BLaER1 treated with 17β-estradiol and CSF1 and Interleukin-3, amounts not matched to agents 10 nM and 100 nM (cell line): Measurements from ENCODE around the gene C1orf94.

ENCODE experiments used
- H3K27ac ChIP-seq, 11 experiments: shearing (Covaris generic); formaldehyde crosslinking; 2 replicates each; pipeline ENCODE4 v1.8.1; 2022
- H3K27me3 ChIP-seq, 11 experiments: shearing (Covaris generic); formaldehyde crosslinking; 2 replicates each; pipeline ENCODE4 v1.8.1; 2022
- H3K36me3 ChIP-seq, 11 experiments: shearing (Covaris generic); formaldehyde crosslinking; 2 replicates each; pipeline ENCODE4 v1.8.1; 2022
- H3K4me1 ChIP-seq, 10 experiments: shearing (Covaris generic); formaldehyde crosslinking; 2 replicates each; pipeline ENCODE4 v1.8.1; 2022
- H3K4me2 ChIP-seq, 11 experiments: shearing (Covaris generic); formaldehyde crosslinking; 2 replicates each; pipeline ENCODE4 v1.8.1; 2022
- H3K4me3 ChIP-seq, 10 experiments: shearing (Covaris generic); formaldehyde crosslinking; 2 replicates each; pipeline ENCODE4 v1.8.1; 2022
- H3K9ac ChIP-seq, 11 experiments: shearing (Covaris generic); formaldehyde crosslinking; 2 replicates each; pipeline ENCODE4 v1.8.1; 2022
- H3K9me3 ChIP-seq, 11 experiments: shearing (Covaris generic); formaldehyde crosslinking; replicated peaks in 1 of 11; 2 replicates each; pipeline ENCODE4 v1.8.1; 2022
- H4K20me1 ChIP-seq, 11 experiments: shearing (Covaris generic); formaldehyde crosslinking; 2 replicates each; pipeline ENCODE4 v1.8.1; 2022
- Cebpa-rat ChIP-seq, 11 experiments: shearing (Covaris generic); IDR thresholded peaks; 2 replicates each; pipeline ENCODE4 v1.8.1; 2022

The C1orf94 gene

GRCh38 chr1:34231441-34231840, 54.7 kb downstream of the C1orf94 start:
- Histone ChIP-seq H3K4me3 (no peak overlapping the region), H4K20me1 (no peaks in the 10 kb centered on the region), H3K27me3 (no peaks in the 10 kb centered on the region), H3K4me2 (no peak overlapping the region), H3K36me3 (no peaks in the 10 kb centered on the region), H3K9ac (no peak overlapping the region), H3K27ac (no peak overlapping the region), H3K9me3 (no peaks in the 10 kb centered on the region), H3K4me1 (no peaks in the 10 kb centered on the region)
- no peak for TF ChIP-seq Cebpa-rat (IDR thresholded peaks at IDR 0.05)

DNA sequence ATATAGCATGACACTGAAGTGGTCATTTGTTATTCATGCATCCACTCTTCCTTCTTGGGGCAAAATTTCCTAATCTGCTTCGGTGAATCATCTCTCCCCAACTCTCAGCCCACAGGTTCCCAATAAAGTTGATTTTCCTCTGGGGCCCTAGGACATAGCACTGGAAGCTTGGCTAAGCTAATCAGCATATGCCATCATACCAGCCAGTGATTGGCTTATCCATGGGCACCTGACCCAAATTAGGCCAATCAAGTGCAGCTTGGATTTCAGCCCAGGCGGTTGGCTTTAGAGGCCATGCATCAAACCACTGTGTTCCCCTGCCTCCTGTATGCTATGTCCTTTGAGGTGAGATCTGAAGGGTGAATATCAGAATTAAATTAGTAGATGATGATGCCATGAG, 58.9 kb downstream of the C1orf94 start:
- Histone ChIP-seq H3K4me3 (no peak overlapping the region), H3K36me3 (no peaks in the 10 kb centered on the region), H3K9me3 (peaks cover 8 to 18% (median 11%) of the 10 kb centered on the region in 11 experiments; a peak in 20 of 22 replicates), H3K27ac (no peak overlapping the region), H3K4me1 (no peaks in the 10 kb centered on the region), H3K9ac (no peak overlapping the region), H4K20me1 (no peaks in the 10 kb centered on the region), H3K4me2 (no peak overlapping the region), H3K27me3 (no peaks in the 10 kb centered on the region)
- no peak for TF ChIP-seq Cebpa-rat (IDR thresholded peaks at IDR 0.05)

- Histone ChIP-seq H3K9me3 (peaks cover 8 to 19% (median 11%) of the 10 kb centered on the region in 11 experiments; a peak in 20 of 22 replicates), H4K20me1 (no peaks in the 10 kb centered on the region), H3K27ac (no peak overlapping the region), H3K4me3 (no peak overlapping the region), H3K9ac (no peak overlapping the region), H3K4me2 (no peak overlapping the region), H3K4me1 (no peaks in the 10 kb centered on the region), H3K36me3 (no peaks in the 10 kb centered on the region), H3K27me3 (no peaks in the 10 kb centered on the region)
- no peak for TF ChIP-seq Cebpa-rat (IDR thresholded peaks at IDR 0.05)
These were observed 59.4 kb downstream of the C1orf94 start for GRCh38 chr1:34236089-34236488.

DNA sequence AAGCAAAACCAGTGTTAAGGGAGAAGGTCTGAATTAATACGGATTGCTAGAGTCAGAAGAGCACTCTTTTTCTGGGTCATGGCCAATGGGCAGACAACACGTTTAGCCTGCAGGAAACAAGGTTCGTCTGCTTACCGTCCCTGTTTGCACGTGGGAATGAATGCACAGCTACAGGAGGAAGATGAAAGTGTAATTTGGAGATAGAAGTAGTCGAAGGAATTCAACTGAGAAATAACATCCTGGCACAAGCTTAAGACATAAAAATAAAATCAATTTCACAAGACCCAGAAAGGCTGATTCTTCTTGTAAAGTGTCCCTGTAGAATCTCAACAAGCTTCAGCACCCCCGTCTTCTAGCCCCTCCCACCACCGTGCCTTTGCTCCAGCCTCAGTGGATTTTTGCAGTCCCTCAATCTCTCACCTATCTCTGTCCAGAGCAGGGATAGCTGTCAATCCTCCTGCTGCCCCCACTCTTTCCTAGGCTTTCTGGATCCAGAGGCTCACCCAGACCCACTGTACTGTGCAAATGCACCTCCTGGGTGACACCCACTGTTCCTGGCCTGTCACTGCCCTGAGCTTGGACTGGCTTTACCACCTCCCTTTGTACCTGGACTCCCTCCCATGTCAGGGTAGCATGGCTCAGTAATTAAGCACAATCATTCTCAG, 60.6 kb downstream of the C1orf94 start:
- Histone ChIP-seq H3K4me1 (no peaks in the 10 kb centered on the region), H3K9ac (no peak overlapping the region), H3K27ac (no peak overlapping the region), H3K4me2 (no peak overlapping the region), H3K9me3 (peaks cover 10 to 24% (median 16%) of the 10 kb centered on the region in 11 experiments; a peak in 20 of 22 replicates), H3K27me3 (no peaks in the 10 kb centered on the region), H3K4me3 (no peak overlapping the region), H4K20me1 (no peaks in the 10 kb centered on the region), H3K36me3 (no peaks in the 10 kb centered on the region)
- TF ChIP-seq Cebpa-rat (IDR thresholded peaks at IDR 0.05) = no peak

GRCh38 chr1:34245967-34246366, 69.3 kb downstream of the C1orf94 start:
- Histone ChIP-seq H4K20me1 (no peaks in the 10 kb centered on the region), H3K27me3 (no peaks in the 10 kb centered on the region), H3K9me3 (peaks cover 0 to 8% (median 5%) of the 10 kb centered on the region in 11 experiments; a peak in 7 of 22 replicates), H3K9ac (no peak overlapping the region), H3K27ac (no peak overlapping the region), H3K4me2 (no peak overlapping the region), H3K36me3 (no peaks in the 10 kb centered on the region), H3K4me3 (no peak overlapping the region), H3K4me1 (no peaks in the 10 kb centered on the region)
- TF ChIP-seq Cebpa-rat (IDR thresholded peaks at IDR 0.05) = no peak

GRCh38 chr1:34250342-34250741, 73.6 kb downstream of the C1orf94 start:
- no peak for TF ChIP-seq Cebpa-rat (IDR thresholded peaks at IDR 0.05)
- no peaks in the 10 kb centered on the region for H3K27me3 ChIP-seq
- no peak overlapping the region for H3K27ac ChIP-seq
- H3K9ac ChIP-seq = no peak overlapping the region
- H3K4me3 ChIP-seq = no peak overlapping the region
- H3K4me2 ChIP-seq = no peak overlapping the region
- H4K20me1 ChIP-seq = no peaks in the 10 kb centered on the region
- H3K36me3 ChIP-seq = no peaks in the 10 kb centered on the region
- no peaks in the 10 kb centered on the region for H3K4me1 ChIP-seq
- no peaks in the 10 kb centered on the region for H3K9me3 ChIP-seq

GRCh38 chr1:34262023-34262853, 85.5 kb downstream of the C1orf94 start:
- TF ChIP-seq Cebpa-rat (IDR thresholded peaks at IDR 0.05) = no peak
- H3K27ac ChIP-seq = no peak overlapping the region
- no peaks in the 10 kb centered on the region for H3K27me3 ChIP-seq
- no peak overlapping the region for H3K4me2 ChIP-seq
- H3K36me3 ChIP-seq = no peaks in the 10 kb centered on the region
- no peaks in the 10 kb centered on the region for H3K9me3 ChIP-seq
- H3K9ac ChIP-seq = no peak overlapping the region
- no peak overlapping the region for H3K4me3 ChIP-seq
- peaks cover 0 to 7% (median 0%) of the 10 kb centered on the region in 10 experiments; a peak in 1 of 20 replicates for H3K4me1 ChIP-seq
- H4K20me1 ChIP-seq = no peaks in the 10 kb centered on the region

DNA sequence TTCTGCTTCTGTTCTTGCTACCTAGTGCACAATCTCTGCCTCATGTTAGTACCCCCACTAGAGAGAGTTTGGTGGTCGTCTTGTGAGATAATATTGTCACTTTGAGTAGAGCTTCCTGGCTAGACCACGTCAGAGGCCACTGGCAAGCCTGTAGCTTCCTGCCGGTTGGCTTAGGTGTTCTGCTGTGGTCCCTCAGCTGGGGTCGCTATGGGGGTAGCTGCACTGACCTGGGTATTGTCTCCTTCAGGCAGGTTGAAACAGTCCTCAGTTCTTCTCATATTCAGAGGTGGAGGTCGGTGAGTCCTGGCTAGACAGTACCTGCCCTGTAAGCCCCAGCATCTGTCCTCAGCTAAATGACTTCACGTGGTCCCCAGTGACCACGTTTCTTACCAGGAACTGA, 86.2 kb downstream of the C1orf94 start:
- no peak overlapping the region for H3K9ac ChIP-seq
- TF ChIP-seq Cebpa-rat (IDR thresholded peaks at IDR 0.05) = no peak
- no peaks in the 10 kb centered on the region for H3K9me3 ChIP-seq
- H4K20me1 ChIP-seq = no peaks in the 10 kb centered on the region
- no peak overlapping the region for H3K4me2 ChIP-seq
- no peak overlapping the region for H3K4me3 ChIP-seq
- H3K27ac ChIP-seq = no peak overlapping the region
- H3K27me3 ChIP-seq = no peaks in the 10 kb centered on the region
- H3K4me1 ChIP-seq = peaks cover 0 to 11% (median 0%) of the 10 kb centered on the region in 10 experiments; a peak in 5 of 20 replicates
- no peaks in the 10 kb centered on the region for H3K36me3 ChIP-seq

DNA sequence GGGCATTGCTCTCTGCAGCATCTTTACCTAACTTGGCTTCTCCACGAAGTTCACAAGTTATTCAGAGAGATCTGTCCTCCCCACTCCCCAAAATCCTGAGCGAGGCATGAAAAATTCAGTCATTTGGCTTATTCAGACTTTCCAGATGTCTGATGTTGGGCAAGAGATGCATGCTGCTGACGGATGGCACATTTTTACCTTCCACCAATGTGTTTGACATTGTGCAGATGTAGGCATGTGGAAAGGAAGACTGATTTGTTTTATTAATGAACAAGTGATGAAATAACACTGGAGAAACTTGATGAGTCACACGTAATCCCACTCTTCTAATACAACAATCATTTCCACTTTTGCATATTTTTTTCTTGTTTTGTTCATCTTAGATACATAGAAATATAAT, 86.7 kb downstream of the C1orf94 start:
- no peak overlapping the region for H3K4me2 ChIP-seq
- H3K4me3 ChIP-seq = no peak overlapping the region
- no peak for TF ChIP-seq Cebpa-rat (IDR thresholded peaks at IDR 0.05)
- H3K9ac ChIP-seq = no peak overlapping the region
- H3K4me1 ChIP-seq = peaks cover 0 to 16% (median 0%) of the 10 kb centered on the region in 10 experiments; a peak in 8 of 20 replicates
- no peaks in the 10 kb centered on the region for H3K9me3 ChIP-seq
- no peaks in the 10 kb centered on the region for H3K36me3 ChIP-seq
- H3K27ac ChIP-seq = no peak overlapping the region
- no peaks in the 10 kb centered on the region for H4K20me1 ChIP-seq
- H3K27me3 ChIP-seq = no peaks in the 10 kb centered on the region
